ENCODE results near the gene JUNB. TPM values are rescaled to one million over a fixed set of nuclear protein-coding genes. Genes with fewer than 3 reads are reported as not detected.

The JUNB gene
- total and polyA plus RNA-seq, 2 of the 13 experiments (the other 11 are each of a cell fraction or from before 2014, with no cell fraction given) = 7.7 to 8.2 TPM

DNA sequence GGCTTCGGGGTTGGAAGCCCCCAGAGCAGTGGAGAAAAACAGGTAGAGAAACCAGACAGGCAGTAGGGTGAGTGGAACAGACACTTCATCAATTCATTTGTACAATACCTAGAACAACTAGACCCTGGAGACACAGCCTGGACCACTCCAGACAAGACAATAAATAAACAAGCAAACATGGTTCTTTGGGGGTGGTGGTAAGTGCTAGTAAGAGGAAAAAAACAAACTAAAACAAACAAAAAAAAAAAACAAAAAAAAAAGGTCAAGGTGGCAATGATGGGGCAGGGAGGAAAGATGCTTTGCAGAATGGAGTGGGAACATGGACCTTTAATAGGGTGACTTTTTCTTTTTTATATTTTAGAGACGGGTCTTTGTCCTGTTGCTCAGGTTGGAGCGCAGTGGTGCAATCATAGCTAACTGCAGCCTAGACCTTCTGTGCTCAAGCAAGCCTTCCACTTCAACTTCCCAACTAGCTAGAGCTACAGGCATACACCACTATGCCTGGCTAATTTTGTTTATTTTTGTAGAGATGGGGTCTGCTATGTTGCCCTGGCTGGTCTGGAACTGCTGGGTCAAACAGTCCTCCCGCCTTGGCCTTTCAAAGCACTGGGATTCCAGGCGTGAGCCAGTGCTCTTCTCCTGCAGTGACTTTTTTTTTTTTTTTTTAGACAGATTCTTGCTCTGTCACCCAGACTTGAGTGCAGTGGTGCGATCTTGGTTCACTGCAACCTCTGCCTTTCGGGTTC lies 3.1 kb downstream of the JUNB start:
- ATAC-seq (no peak), DNase-seq (ENCODE audit: low spot score) (no peak), FAIRE-seq (no peak)
- H3K27ac ChIP-seq (ENCODE audit: extremely low read length, insufficient read depth, low read length) = peak overlapping the region; percentile 81
- H3K4me2 ChIP-seq (ENCODE audit: low read depth, low read length) = peak overlapping the region; percentile 99
- H3K4me3 ChIP-seq (replicated peaks in 1 of 3; ENCODE audit: insufficient read depth in 1 of 3, low read depth in 2 of 3, low read length in 3 of 3) = peak overlapping the region; percentile 60 to 87 (median 64); a peak in 5 of 6 replicates
- ChIA-PET POLR2A (interaction anchor here (1.5 to 3.9 kb wide), 3 partner anchors 17 to 97 kb away, joined by 3 to 124 read pairs (median 21); partner anchors contain the start of genes GCDH and HOOK2), CTCF (ENCODE audit: low intra/inter-chr PET ratio, low total read pairs) (interaction anchor here (2.6 to 3.7 kb wide), 2 partner anchors 16 to 19 kb away, joined by 6 to 54 read pairs; partner anchors contain the start of gene HOOK2)
- no peak overlapping the region for H2AFZ ChIP-seq (ENCODE audit: low read length)
- in situ Hi-C loops (cut with HindIII; ENCODE audit: extremely low pct_ligation_motif_present, low pct_unique_long_range_greater_than_20kb) = no loop called here
- H3K4me1 ChIP-seq (ENCODE audit: insufficient read depth, low read length) = peaks cover 34% of the 10 kb centered on the region
- 81% methylated on average over 7 of the region's 7 CpGs for WGBS (ENCODE audit: low lambda C conversion rate)
- H3K9me3 ChIP-seq (ENCODE audit: low read length) = no peaks in the 10 kb centered on the region
- peaks cover 8% of the 10 kb centered on the region for H3K79me2 ChIP-seq (ENCODE audit: insufficient read depth, low read length)
- intact Hi-C loops (cut with micrococcal nuclease; ENCODE audit: unreplicated experiment) = no loop called here
- no TSS peak for BruUV-seq (replicated peaks)
- TF ChIP-seq CC2D1A (CRISPR knock-in tag; IDR thresholded peaks at IDR 0.05) (no peak), REL (CRISPR knock-in tag; conservative IDR thresholded peaks at IDR 0.05) (0 out of 2 replicates have a peak, but pooled peaks have one; percentile 12)
- H4K20me1 ChIP-seq (ENCODE audit: insufficient read depth, low read length) = no peaks in the 10 kb centered on the region
- no peaks in the 10 kb centered on the region for H3K27me3 ChIP-seq (ENCODE audit: control insufficient read depth in 1 of 2, insufficient read depth in 2 of 2, low read length in 2 of 2)
- peak overlapping the region; percentile 89 for H3K9ac ChIP-seq (ENCODE audit: insufficient read depth, low read depth, low read length)
- peaks cover 2 to 4% of the 10 kb centered on the region in 2 experiments; a peak in 3 of 5 replicates for H3K36me3 ChIP-seq (replicated peaks in 1 of 2; ENCODE audit: control insufficient read depth in 1 of 2, insufficient read depth in 2 of 2, low read length in 2 of 2)

DNA sequence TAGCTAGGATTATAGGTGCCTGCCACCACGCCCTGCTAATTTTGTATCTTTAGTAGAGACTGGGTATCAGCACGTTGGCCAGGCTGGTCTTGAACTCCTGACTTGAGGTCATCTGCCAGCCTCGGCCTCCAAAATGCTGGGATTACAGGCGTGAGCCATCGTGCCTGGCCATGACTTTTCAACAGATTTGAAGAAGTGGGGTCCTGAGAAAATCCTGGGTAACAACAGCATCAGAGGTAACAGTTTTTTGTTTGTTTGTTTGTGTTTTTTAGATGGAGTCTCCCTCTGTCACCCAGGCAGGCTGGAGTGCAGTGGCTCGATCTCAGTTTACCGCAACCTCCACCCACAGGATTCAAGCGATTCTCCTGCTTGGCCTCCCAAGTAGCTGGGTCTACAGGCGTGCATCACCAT lies 3.7 kb downstream of the JUNB start:
- in situ Hi-C loops (cut with HindIII; ENCODE audit: extremely low pct_ligation_motif_present, low pct_unique_long_range_greater_than_20kb) (no loop called here), intact Hi-C loops (cut with micrococcal nuclease; ENCODE audit: unreplicated experiment) (no loop called here)
- Histone ChIP-seq H3K36me3 (replicated peaks in 1 of 2; ENCODE audit: control insufficient read depth in 1 of 2, insufficient read depth in 2 of 2, low read length in 2 of 2) (peaks cover 2 to 9% of the 10 kb centered on the region in 2 experiments; a peak in 4 of 5 replicates), H3K9ac (ENCODE audit: insufficient read depth, low read depth, low read length) (no peak overlapping the region), H3K27ac (ENCODE audit: extremely low read length, insufficient read depth, low read length) (no peak overlapping the region), H3K79me2 (ENCODE audit: insufficient read depth, low read length) (peaks cover 8% of the 10 kb centered on the region), H3K4me2 (ENCODE audit: low read depth, low read length) (no peak overlapping the region), H3K27me3 (ENCODE audit: control insufficient read depth in 1 of 2, insufficient read depth in 2 of 2, low read length in 2 of 2) (no peaks in the 10 kb centered on the region), H4K20me1 (ENCODE audit: insufficient read depth, low read length) (no peaks in the 10 kb centered on the region), H3K4me3 (replicated peaks in 1 of 3; ENCODE audit: insufficient read depth in 1 of 3, low read depth in 2 of 3, low read length in 3 of 3) (no peak overlapping the region), H2AFZ (ENCODE audit: low read length) (no peak overlapping the region), H3K9me3 (ENCODE audit: low read length) (no peaks in the 10 kb centered on the region), H3K4me1 (ENCODE audit: insufficient read depth, low read length) (peaks cover 39% of the 10 kb centered on the region)
- 94% methylated on average over 9 of the region's 9 CpGs for WGBS (ENCODE audit: low lambda C conversion rate)
- TF ChIP-seq SUZ12 (IDR thresholded peaks at IDR 0.05; ENCODE audit: low read depth, low read length) (no peak), ZFAT (CRISPR knock-in tag; conservative IDR thresholded peaks at IDR 0.05) (no peak), MED1 (CRISPR knock-in tag; IDR thresholded peaks at IDR 0.05) (no peak)
- TF ChIP-seq, protein P1, sequence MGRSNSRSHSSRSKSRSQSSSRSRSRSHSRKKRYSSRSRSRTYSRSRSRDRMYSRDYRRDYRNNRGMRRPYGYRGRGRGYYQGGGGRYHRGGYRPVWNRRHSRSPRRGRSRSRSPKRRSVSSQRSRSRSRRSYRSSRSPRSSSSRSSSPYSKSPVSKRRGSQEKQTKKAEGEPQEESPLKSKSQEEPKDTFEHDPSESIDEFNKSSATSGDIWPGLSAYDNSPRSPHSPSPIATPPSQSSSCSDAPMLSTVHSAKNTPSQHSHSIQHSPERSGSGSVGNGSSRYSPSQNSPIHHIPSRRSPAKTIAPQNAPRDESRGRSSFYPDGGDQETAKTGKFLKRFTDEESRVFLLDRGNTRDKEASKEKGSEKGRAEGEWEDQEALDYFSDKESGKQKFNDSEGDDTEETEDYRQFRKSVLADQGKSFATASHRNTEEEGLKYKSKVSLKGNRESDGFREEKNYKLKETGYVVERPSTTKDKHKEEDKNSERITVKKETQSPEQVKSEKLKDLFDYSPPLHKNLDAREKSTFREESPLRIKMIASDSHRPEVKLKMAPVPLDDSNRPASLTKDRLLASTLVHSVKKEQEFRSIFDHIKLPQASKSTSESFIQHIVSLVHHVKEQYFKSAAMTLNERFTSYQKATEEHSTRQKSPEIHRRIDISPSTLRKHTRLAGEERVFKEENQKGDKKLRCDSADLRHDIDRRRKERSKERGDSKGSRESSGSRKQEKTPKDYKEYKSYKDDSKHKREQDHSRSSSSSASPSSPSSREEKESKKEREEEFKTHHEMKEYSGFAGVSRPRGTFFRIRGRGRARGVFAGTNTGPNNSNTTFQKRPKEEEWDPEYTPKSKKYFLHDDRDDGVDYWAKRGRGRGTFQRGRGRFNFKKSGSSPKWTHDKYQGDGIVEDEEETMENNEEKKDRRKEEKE (IDR thresholded peaks at IDR 0.05) = no peak
- no peak for ATAC-seq
- FAIRE-seq = no peak
- POLR2A ChIA-PET = interaction anchor here (1.6 to 2.4 kb wide), 3 partner anchors 17 to 34 kb away, joined by 6 to 21 read pairs (median 17); no protein-coding TSS in a partner anchor
- CTCF ChIA-PET (ENCODE audit: low intra/inter-chr PET ratio, low total read pairs) = interaction anchor here (2.6 to 3.7 kb wide), 2 partner anchors 17 to 20 kb away, joined by 6 to 54 read pairs; partner anchors contain the start of gene HOOK2
- DNase-seq (ENCODE audit: low spot score) = no peak
- no TSS peak for BruUV-seq (replicated peaks)

Measured in HepG2 (cell line).